Measurements from ENCODE around the gene L3MBTL3. TPM values are rescaled to one million over a fixed set of nuclear protein-coding genes. Genes with fewer than 3 reads are reported as not detected.

Gene L3MBTL3
- total RNA-seq, 4 donors from 2014 or later: 3.1 to 6.7 (median 3.6) TPM

DNA sequence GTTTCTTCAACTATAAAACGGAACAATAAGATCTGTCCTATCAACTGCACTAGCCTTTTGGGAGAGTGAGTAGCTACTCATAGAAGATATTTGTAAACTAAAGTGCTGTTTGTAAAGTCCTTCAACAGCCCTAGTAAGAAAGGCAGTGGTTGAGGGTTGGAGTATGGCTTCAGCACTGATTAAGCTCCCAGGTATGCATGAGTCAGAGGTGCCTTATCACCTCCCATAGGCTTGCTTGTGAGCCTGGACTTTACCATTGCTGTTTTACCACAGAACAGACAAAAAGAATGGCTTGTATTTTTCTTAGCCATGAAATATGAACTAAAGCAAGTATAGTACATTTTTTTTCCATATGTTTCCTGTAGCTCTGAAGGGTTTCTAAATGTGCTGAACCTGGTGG, 160.3 kb downstream of the L3MBTL3 start:
- no peaks in the 10 kb centered on the region for H3K4me1 ChIP-seq
- no peak overlapping the region for H3K4me3 ChIP-seq
- intact Hi-C loops (cut with DNase I): no loop called here
- H3K27me3 ChIP-seq: no peaks in the 10 kb centered on the region
- no peaks in the 10 kb centered on the region for H3K9me3 ChIP-seq
- WGBS: 93% methylated on average over 1 of the region's 1 CpG
- no peaks in the 10 kb centered on the region for H3K36me3 ChIP-seq
- no peak for TF ChIP-seq POLR2AphosphoS5 (IDR thresholded peaks at IDR 0.05)
- no peak overlapping the region for H3K27ac ChIP-seq (replicated peaks in 1 of 4)
- DNase-seq (ENCODE audit: extremely low spot score): no peak

DNA sequence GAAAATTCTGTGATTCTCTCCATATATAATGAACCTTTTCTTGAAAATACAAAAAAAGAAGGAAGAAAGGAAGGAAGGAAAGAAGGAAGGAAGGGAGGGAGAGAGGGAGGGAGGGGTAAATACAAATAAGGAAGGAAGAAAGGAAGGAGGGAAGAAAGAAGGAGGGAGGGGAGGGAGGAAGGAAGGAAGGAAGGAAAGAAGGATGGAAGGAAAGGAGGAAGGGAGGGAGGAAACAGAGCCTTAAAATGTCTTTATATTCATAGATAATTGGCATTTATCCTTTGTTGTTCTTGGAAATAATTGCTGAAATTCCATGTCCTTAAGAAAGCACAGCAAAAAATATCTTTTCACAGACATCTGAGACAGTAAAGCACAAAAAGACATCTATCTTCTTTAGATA, 164.1 kb downstream of the L3MBTL3 start:
- Histone ChIP-seq H3K4me1 (no peaks in the 10 kb centered on the region), H3K27me3 (no peaks in the 10 kb centered on the region), H3K9me3 (no peaks in the 10 kb centered on the region), H3K36me3 (no peaks in the 10 kb centered on the region), H3K27ac (replicated peaks in 1 of 4) (no peak overlapping the region), H3K4me3 (no peak overlapping the region)
- TF ChIP-seq, protein P1, sequence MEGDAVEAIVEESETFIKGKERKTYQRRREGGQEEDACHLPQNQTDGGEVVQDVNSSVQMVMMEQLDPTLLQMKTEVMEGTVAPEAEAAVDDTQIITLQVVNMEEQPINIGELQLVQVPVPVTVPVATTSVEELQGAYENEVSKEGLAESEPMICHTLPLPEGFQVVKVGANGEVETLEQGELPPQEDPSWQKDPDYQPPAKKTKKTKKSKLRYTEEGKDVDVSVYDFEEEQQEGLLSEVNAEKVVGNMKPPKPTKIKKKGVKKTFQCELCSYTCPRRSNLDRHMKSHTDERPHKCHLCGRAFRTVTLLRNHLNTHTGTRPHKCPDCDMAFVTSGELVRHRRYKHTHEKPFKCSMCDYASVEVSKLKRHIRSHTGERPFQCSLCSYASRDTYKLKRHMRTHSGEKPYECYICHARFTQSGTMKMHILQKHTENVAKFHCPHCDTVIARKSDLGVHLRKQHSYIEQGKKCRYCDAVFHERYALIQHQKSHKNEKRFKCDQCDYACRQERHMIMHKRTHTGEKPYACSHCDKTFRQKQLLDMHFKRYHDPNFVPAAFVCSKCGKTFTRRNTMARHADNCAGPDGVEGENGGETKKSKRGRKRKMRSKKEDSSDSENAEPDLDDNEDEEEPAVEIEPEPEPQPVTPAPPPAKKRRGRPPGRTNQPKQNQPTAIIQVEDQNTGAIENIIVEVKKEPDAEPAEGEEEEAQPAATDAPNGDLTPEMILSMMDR (IDR thresholded peaks at IDR 0.05): no peak
- TF ChIP-seq POLR2A (IDR thresholded peaks at IDR 0.05; ENCODE audit: low read depth) (no peak), POLR2AphosphoS5 (IDR thresholded peaks at IDR 0.05) (no peak), EP300 (IDR thresholded peaks at IDR 0.05) (no peak)
- no peak for DNase-seq (ENCODE audit: extremely low spot score)
- intact Hi-C loops (cut with DNase I): no loop called here

GRCh38 chr6:130183271-130184222, 165.2 kb downstream of the L3MBTL3 start:
- Histone ChIP-seq H3K9me3 (no peaks in the 10 kb centered on the region), H3K36me3 (no peaks in the 10 kb centered on the region), H3K27ac (replicated peaks in 1 of 4) (no peak overlapping the region), H3K27me3 (no peaks in the 10 kb centered on the region), H3K4me1 (no peaks in the 10 kb centered on the region), H3K4me3 (no peak overlapping the region)
- TF ChIP-seq EP300 (IDR thresholded peaks at IDR 0.05) (no peak), POLR2A (IDR thresholded peaks at IDR 0.05; ENCODE audit: low read depth) (no peak), POLR2AphosphoS5 (IDR thresholded peaks at IDR 0.05) (no peak)
- TF ChIP-seq, protein P1 (IDR thresholded peaks at IDR 0.05): no peak
- intact Hi-C loops (cut with DNase I): no loop called here
- 93% methylated on average over 9 of the region's 9 CpGs for whole genome bisulfite sequencing
- no peak for DNase-seq (ENCODE audit: extremely low spot score)

- H3K9me3 ChIP-seq: no peaks in the 10 kb centered on the region
- WGBS: 93% methylated on average over 3 of the region's 3 CpGs
- intact Hi-C loops (cut with DNase I): no loop called here
- no peaks in the 10 kb centered on the region for H3K36me3 ChIP-seq
- no peak for DNase-seq (ENCODE audit: extremely low spot score)
- TF ChIP-seq, protein P1 (IDR thresholded peaks at IDR 0.05): no peak
- TF ChIP-seq EP300 (IDR thresholded peaks at IDR 0.05) (no peak), POLR2AphosphoS5 (IDR thresholded peaks at IDR 0.05) (no peak), POLR2A (IDR thresholded peaks at IDR 0.05; ENCODE audit: low read depth) (no peak)
- H3K27ac ChIP-seq (replicated peaks in 1 of 4): no peak overlapping the region
- H3K27me3 ChIP-seq: no peaks in the 10 kb centered on the region
- no peak overlapping the region for H3K4me3 ChIP-seq
- no peaks in the 10 kb centered on the region for H3K4me1 ChIP-seq
Measured at GRCh38 chr6:130185658-130186057, 167.3 kb downstream of the L3MBTL3 start.

GRCh38 chr6:130187335-130188206, 169.2 kb downstream of the L3MBTL3 start:
- no peak for DNase-seq (ENCODE audit: extremely low spot score)
- no peaks in the 10 kb centered on the region for H3K4me1 ChIP-seq
- WGBS: 87% methylated on average over 3 of the region's 3 CpGs
- TF ChIP-seq, protein P1 (IDR thresholded peaks at IDR 0.05): no peak
- TF ChIP-seq POLR2A (IDR thresholded peaks at IDR 0.05; ENCODE audit: low read depth) (no peak), EP300 (IDR thresholded peaks at IDR 0.05) (no peak), POLR2AphosphoS5 (IDR thresholded peaks at IDR 0.05) (no peak)
- H3K36me3 ChIP-seq: no peaks in the 10 kb centered on the region
- intact Hi-C loops (cut with DNase I): no loop called here
- H3K27ac ChIP-seq (replicated peaks in 1 of 4): no peak overlapping the region
- no peaks in the 10 kb centered on the region for H3K9me3 ChIP-seq
- no peaks in the 10 kb centered on the region for H3K27me3 ChIP-seq
- H3K4me3 ChIP-seq: no peak overlapping the region

Measured in esophagus muscularis mucosa (tissue), 4 donors.